ENCODE data around the gene ZNF664.

Gene ZNF664

DNA sequence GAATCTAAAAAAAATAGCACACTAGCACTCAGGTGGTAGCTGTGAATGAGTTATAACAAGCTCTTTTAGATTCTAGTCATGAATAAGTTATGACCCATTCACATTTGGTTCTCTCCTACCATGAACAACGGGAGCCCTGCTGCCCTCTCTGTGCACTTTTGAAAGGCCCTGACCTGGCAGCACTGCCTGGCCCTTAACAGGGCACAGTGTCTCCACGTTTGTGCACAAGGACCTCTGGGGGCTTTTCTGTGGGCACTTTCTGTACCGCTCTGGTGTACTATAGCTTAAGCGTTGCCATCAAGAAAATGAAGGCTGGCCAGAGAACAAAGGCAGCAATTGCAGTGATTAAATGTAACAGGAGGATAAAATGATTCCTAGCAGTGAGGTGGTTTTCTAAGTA lies 21.5 kb upstream of the ZNF664 start:
- H3K4me3 ChIP-seq (ENCODE audit: low read length) = no peak overlapping the region
- TF ChIP-seq CTCF (IDR thresholded peaks at IDR 0.05; ENCODE audit: insufficient read depth, low read depth, low read length, missing control alignments) = no peak
- no peak for DNase-seq (ENCODE audit: low read depth)

- TF ChIP-seq CTCF (IDR thresholded peaks at IDR 0.05; ENCODE audit: insufficient read depth, low read depth, low read length, missing control alignments) = no peak
- no peak for DNase-seq (ENCODE audit: low read depth)
- no peak overlapping the region for H3K4me3 ChIP-seq (ENCODE audit: low read length)
Observed at GRCh38 chr12:123952037-123952436, 21.0 kb upstream of the ZNF664 start.

- no peak for TF ChIP-seq CTCF (IDR thresholded peaks at IDR 0.05; ENCODE audit: insufficient read depth, low read depth, low read length, missing control alignments)
- H3K4me3 ChIP-seq (ENCODE audit: low read length) = no peak overlapping the region
- DNase-seq (ENCODE audit: low read depth) = no peak
Observed at GRCh38 chr12:123954647-123955350, 18.2 kb upstream of the ZNF664 start.

DNA sequence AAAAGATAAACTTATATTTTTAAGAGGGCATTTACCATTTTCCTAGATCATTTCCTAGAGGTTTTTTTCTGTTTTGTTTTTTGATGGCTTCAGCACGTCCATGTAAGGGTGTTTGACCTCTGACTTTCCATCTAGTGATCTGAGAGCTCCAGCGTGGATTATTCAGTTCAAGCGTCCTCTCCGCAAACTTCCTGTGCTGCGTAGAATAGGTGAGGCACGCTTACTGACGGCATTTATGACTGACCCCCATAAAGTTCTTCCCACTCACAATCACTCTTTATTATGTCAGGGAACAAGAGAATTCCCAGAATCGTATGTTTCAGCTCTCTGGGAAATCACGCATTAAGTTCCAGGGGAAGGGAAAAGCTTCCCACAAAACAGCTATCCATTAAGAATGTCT lies 16.8 kb upstream of the ZNF664 start:
- DNase-seq (ENCODE audit: low read depth) = no peak
- no peak for TF ChIP-seq CTCF (IDR thresholded peaks at IDR 0.05; ENCODE audit: insufficient read depth, low read depth, low read length, missing control alignments)

DNA sequence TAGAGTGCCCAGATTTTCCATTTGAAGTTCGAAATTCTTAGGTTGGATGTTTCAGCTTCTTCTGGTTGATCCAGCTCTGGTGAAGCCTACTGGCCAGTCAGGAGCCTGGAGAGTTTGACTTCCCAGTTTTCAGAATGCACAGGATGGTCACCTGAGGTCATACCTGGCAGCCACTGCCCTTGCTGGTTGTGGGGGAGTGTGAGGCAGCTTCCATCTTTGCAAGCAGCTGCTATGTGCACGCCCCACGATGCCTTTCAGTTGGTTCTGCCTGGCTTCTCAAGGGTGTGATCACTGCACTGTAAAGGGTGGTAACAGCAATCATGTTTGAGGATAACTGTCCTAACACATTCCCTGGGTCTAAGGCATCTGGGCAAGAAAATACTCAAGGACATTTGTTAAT lies 15.8 kb upstream of the ZNF664 start:
- TF ChIP-seq CTCF (IDR thresholded peaks at IDR 0.05; ENCODE audit: insufficient read depth, low read depth, low read length, missing control alignments) = no peak
- no peak overlapping the region for H3K4me3 ChIP-seq (ENCODE audit: low read length)
- DNase-seq (ENCODE audit: low read depth) = no peak

More for the DNA sequence above, 16.8 kb upstream of the ZNF664 start:
- H3K4me3 ChIP-seq (ENCODE audit: low read length) = no peak overlapping the region

- no peak for DNase-seq (ENCODE audit: low read depth)
- no peak overlapping the region for H3K4me3 ChIP-seq (ENCODE audit: low read length)
- no peak for TF ChIP-seq CTCF (IDR thresholded peaks at IDR 0.05; ENCODE audit: insufficient read depth, low read depth, low read length, missing control alignments)
Observed at GRCh38 chr12:123958462-123958861, 14.6 kb upstream of the ZNF664 start.

GRCh38 chr12:123958876-123959275 lies 14.1 kb upstream of the ZNF664 start:
- no peak for DNase-seq (ENCODE audit: low read depth)
- no peak for TF ChIP-seq CTCF (IDR thresholded peaks at IDR 0.05; ENCODE audit: insufficient read depth, low read depth, low read length, missing control alignments)
- no peak overlapping the region for H3K4me3 ChIP-seq (ENCODE audit: low read length)

Measured in epithelial cell of esophagus (primary cell).